Posterior cingulate gyrus (tissue), 11 donors: ENCODE measurements around the gene TMEM243.
"Not testable (repeated sequence)": the region's sequence is repeated elsewhere in the genome, so short reads cannot be mapped to it uniquely, and the experiment has no call there.

Source experiments
- DNase-seq, 10 donors: peaks; one replicate each; pipeline versions ENCODE4 v3.0.0 to v3.0.0-alpha.2; 2020 to 2021; ENCODE audit warnings: mixed read lengths in 3 of 10
- intact Hi-C: fragments of 100-400 bp; cut with DNase I; formaldehyde crosslinking; loops from one replicate; pipeline ENCODE4 v1.15.1; 2023

The TMEM243 gene

GRCh38 chr7:87219545-87220025 lies at the start of gene TMEM243:
TMEM243 (minus strand) TSS chr7:87219732; CDS start chr7:87219503, 229 bp downstream.
- peak; percentile 32 to 93 (median 60) for DNase-seq
- intact Hi-C loops: loop anchor here (5.0 to 10.0 kb wide), 2 partner anchors 67 to 125 kb away; partner anchors contain the start of genes CROT and DMTF1

- DNase-seq: no peak
- intact Hi-C loops: no loop called here
Observed at GRCh38 chr7:87267239-87267900, 47.8 kb upstream of the TMEM243 start.

DNA sequence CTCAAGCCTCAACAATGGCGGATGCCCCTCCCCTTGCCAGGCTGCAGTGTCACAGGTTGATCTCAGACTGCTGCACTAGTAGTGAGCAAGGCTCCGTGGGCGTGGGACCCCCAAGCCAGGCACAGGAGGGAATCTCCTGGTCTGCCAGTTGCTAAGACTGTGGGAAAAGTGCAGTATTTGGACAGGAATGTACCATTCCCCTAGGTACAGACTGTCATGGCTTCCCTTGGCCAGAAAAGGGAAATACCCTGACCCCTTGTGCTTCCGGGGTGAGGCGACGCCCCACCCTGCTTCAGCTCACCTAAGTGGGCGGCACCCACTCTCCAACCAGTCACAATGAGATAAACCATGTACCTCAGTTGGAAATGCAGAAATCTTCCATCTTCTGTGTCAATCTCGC lies 44.0 kb upstream of the TMEM243 start:
- intact Hi-C loops: no loop called here
- no peak for DNase-seq

- intact Hi-C loops: no loop called here
- DNase-seq: no peak
Observed at GRCh38 chr7:87253589-87254087, 34.1 kb upstream of the TMEM243 start.

- DNase-seq, intact Hi-C loops: not testable (repeated sequence)
Observed at GRCh38 chr7:87245671-87246070, 26.1 kb upstream of the TMEM243 start.

DNA sequence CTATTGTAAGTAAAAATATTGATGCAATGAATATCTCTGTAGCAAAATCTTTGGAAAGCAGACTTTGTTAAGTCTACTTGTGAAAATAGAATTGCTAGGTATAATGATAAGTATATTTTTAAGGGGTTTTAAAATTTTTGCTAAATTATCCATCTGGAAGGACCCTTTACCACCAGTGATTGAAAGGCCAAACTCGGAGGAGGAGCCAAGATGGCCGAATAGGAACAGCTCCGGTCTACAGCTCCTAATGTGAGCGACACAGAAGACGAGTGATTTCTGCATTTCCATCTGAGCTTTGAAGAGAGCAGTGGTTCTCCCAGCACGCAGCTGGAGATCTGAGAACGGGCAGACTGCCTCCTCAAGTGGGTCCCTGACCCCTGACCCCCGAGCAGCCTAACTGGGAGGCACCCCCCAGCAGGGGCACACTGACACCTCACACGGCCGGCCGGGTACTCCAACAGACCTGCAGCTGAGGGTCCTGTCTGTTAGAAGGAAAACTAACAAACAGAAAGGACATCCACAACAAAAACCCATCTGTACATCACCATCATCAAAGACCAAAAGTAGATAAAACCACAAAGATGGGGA lies 19.0 kb upstream of the TMEM243 start:
- intact Hi-C loops: loop anchor here (5.0 to 10.0 kb wide), 2 partner anchors 184 to 311 kb away; partner anchors contain the start of gene ELAPOR2
- not testable (repeated sequence) for DNase-seq

- intact Hi-C loops: loop anchor here (5.0 to 10.0 kb wide), 2 partner anchors 180 to 308 kb away; partner anchors contain the start of gene ELAPOR2
- DNase-seq: no peak
Observed at GRCh38 chr7:87234949-87235348, 15.4 kb upstream of the TMEM243 start.

DNA sequence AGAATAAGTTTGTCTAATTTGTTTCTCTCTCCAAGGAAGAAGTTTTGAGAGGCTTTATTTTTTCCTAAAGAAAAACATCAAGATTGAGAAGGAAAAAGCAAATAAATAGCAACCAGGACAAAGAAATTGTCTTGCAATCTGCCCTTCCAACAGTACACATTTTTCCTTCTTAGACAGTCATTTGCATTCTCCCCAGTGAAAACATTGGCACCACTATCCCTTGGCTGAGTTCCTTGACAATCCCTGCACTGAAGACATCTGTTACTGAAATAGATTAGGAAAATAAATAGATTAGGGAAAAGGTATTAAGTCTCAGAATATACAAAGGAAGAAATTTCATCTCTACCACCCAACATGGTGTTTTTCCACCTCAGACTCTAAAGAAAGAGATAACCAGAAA lies 12.2 kb upstream of the TMEM243 start:
- intact Hi-C loops: loop anchor here (10.0 kb wide), 1 partner anchor 177 kb away; the partner anchor contains the start of gene ELAPOR2
- no peak for DNase-seq

GRCh38 chr7:87231258-87231657 lies 11.7 kb upstream of the TMEM243 start:
- peak; percentile 21 to 89 (median 45) for DNase-seq
- intact Hi-C loops: loop anchor here (10.0 kb wide), 1 partner anchor 176 kb away; the partner anchor contains the start of gene ELAPOR2

DNA sequence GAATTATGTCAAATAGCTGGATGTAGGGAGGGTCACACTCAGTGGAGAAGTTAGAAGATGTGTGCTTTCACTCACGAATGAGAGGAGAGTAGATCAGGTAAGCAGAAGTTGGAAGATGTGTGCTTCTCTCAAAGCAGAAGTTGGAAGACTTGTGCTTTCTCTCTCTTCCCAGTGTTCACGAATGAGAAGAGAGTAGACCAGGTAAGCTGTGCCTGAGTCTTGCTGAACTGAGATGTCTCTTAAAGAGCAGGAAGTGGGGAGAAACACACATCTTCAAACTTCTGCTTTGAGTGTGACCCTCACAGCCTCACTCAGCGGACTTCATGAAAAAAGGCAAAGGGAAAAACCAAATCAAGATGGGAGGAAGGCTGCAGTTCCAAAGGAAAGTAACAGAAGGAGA lies 7.0 kb upstream of the TMEM243 start:
- intact Hi-C loops: no loop called here
- DNase-seq: no peak

GRCh38 chr7:87225696-87226095 lies 6.2 kb upstream of the TMEM243 start:
- no peak for DNase-seq
- intact Hi-C loops: no loop called here

DNA sequence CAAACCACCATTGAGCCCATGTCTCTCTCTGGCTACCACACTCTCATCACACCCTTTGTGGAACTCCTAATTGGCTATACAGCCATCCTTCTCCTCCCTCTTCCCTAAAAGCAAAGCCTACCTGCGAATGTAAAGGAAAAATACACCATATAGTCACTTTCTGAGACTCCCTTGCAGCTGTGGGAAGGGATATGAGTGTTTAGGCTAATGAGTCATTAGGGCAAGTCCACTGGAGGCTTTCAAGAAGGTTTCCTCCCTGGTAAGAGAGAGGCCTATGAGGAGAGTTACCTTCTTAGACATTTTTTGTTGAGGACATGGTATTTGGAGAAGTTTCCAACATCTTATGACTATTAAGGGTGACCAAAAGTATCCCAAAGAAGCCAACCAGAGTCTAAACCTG lies 4.1 kb upstream of the TMEM243 start:
- intact Hi-C loops: no loop called here

GRCh38 chr7:87220734-87221215 lies 1.2 kb upstream of the TMEM243 start:
- intact Hi-C loops: no loop called here
- DNase-seq: peak in 8 of 10 donors; percentile 31 to 86 (median 46)

More for the DNA sequence above, 4.1 kb upstream of the TMEM243 start:
- DNase-seq: no peak

GRCh38 chr7:87220026-87220733 lies 648 bp upstream of the TMEM243 start:
- intact Hi-C loops: no loop called here
- peak; percentile 67 to 97 (median 84) for DNase-seq

DNA sequence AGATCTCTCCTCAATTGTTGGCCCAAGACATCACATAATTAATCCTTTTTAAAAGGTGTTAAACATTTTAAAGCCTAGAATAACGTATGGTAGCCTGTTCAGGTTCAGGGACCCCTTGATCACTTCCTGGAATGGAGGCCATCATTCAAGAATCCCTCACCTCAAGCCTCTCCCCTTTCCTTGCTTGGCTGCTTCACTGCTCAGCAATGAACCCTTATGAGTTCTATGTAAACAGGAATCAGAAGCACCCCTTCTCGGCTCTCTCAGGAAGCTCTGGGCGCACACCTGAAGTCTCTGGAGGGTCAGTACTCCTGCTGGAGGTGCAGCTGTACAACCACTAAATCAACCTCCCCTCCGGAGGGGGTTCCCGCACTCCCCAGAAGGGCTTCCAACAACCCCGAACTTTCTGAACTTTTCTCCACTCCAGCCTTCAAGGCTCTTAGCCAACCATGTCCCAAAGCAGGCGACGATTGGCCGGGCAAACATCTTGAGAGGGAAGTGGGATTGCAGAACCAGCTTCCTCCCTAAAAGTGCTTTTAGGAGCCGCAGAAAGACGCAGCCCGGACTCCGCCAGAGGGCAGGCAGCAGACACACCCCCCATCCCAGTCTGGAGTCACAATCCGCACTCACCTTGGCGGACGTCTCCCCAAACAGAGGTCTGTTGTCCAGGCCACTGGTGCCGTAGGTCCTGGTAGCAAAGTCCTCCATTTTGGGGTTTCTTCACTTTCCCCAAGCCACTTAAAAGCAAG lies 562 bp downstream of the TMEM243 start:
- peak; percentile 18 to 88 (median 36) for DNase-seq
- intact Hi-C loops: loop anchor here (5.0 to 10.0 kb wide), 2 partner anchors 67 to 126 kb away; partner anchors contain the start of genes CROT and DMTF1

DNA sequence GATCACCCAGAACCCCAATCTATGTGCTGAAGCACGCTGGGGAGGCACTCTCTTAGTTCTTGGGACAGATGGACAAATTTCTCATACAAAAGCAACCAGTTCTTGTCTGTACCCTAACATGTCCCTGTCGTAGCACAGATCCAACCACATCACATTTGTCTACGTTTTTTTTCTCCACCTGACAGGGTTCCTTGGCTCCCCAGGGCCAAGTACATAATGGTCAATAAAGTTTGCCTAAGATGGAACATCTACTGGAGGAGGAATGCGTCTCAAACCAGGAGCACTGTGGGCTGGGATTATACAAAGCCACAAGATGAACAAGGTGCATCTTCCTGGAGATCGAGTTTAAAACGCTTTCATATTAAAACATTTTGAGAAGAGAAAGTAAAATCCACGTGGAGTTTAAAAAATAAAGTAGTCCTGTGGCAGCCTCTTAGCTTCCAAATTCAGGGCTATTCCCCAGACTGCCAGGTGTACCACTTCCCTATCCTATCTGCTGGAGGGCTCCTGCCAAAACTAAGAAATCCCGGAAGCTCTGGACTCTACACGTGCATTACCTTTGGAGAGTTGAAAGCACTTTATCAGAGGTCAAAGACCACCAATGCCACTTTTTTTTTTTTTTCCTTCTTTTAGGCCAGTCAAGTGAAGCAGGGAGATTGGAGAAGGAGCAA lies 1.4 kb downstream of the TMEM243 start:
- no peak for DNase-seq
- intact Hi-C loops: loop anchor here (5.0 to 10.0 kb wide), 2 partner anchors 66 to 127 kb away; partner anchors contain the start of genes CROT and DMTF1

DNA sequence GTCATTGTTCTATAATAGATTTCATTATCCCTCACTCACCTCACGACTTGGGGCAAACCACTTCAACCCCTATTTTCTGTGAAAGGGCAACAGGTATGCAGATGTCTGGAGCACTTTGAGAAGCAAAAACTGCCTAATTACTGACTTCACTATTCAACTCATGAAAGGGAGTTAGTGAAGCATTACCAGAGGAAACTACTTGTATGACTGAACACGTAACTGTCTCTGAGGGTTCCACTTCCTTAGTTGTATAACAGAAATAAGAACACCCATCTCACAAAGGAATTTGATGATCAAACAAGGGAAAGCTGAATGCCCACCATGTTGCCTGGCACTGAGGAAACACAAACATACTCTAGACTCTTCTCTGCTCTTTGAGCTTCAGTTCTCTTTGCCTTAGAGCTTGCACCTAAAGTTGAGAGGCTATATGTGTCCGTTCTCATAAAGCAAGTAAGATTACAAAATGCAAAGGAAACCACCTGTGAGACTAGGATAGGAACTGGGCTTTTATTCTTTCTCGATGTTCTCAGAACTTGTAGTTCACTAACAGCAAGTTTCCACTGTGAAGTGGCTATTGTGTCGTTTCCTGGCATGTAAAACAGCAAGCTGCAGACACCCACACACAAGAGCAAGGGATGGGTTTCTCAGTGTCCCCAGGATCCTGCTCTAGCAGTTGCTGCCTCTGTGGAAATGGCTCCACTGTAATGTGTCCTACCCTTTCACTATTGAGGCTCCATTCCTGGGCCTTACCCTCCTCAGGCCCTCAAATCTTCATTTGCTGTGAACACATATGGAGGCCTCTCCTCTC lies 2.6 kb downstream of the TMEM243 start:
- DNase-seq: peak in 2 of 10 donors; percentile 17 to 29

DNA sequence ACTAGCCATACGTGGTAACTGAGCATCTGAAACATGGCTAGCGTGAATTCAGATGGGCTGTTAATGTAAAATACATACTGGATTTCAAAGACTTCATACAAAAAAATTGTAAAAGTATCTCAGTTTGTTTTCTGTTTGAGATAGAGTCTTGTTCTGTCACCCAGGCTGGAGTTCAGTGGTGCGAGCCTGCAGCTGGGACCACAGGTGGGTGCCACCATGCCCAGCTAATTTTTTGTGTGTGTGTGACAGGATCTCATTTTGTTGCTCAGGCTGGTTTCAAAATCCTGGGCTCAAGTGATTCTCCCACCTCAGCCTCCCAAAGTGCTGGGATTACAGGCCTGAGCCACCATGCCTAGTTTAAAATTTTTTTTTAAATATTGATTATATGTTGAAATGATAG lies 4.5 kb downstream of the TMEM243 start:
- intact Hi-C loops: loop anchor here (5.0 to 10.0 kb wide), 2 partner anchors 63 to 130 kb away; partner anchors contain the start of genes CROT and DMTF1
- DNase-seq: no peak

More for the DNA sequence above, 2.6 kb downstream of the TMEM243 start:
- intact Hi-C loops: loop anchor here (5.0 to 10.0 kb wide), 2 partner anchors 65 to 128 kb away; partner anchors contain the start of genes CROT and DMTF1
